ENCODE data around the gene WDR31.

Gene WDR31

GRCh38 chr9:113326230-113326629, 13.8 kb downstream of the WDR31 start:
- WGBS = 90% methylated on average over 4 of the region's 4 CpGs
- no peaks in the 10 kb centered on the region for H3K4me1 ChIP-seq (ENCODE audit: insufficient read depth, low read length)
- H3K27me3 ChIP-seq (ENCODE audit: insufficient read depth, low read length) = no peaks in the 10 kb centered on the region
- no peak overlapping the region for H3K4me3 ChIP-seq (ENCODE audit: low read length)
- H3K27ac ChIP-seq (ENCODE audit: low read depth, low read length) = no peak overlapping the region
- H3K9me3 ChIP-seq (ENCODE audit: insufficient read depth, low read depth, low read length) = no peaks in the 10 kb centered on the region
- H3K9ac ChIP-seq (ENCODE audit: low read depth, low read length) = no peak overlapping the region
- no peaks in the 10 kb centered on the region for H3K36me3 ChIP-seq (ENCODE audit: insufficient read depth, low read length)

GRCh38 chr9:113322671-113323070, 17.4 kb downstream of the WDR31 start:
- Histone ChIP-seq H3K9ac (ENCODE audit: low read depth, low read length) (no peak overlapping the region), H3K27me3 (ENCODE audit: insufficient read depth, low read length) (no peaks in the 10 kb centered on the region), H3K4me1 (ENCODE audit: insufficient read depth, low read length) (no peaks in the 10 kb centered on the region), H3K9me3 (ENCODE audit: insufficient read depth, low read depth, low read length) (no peaks in the 10 kb centered on the region), H3K36me3 (ENCODE audit: insufficient read depth, low read length) (no peaks in the 10 kb centered on the region), H3K27ac (ENCODE audit: low read depth, low read length) (no peak overlapping the region), H3K4me3 (ENCODE audit: low read length) (no peak overlapping the region)
- WGBS = 81% methylated on average over 6 of the region's 6 CpGs

- WGBS = 89% methylated on average over 3 of the region's 3 CpGs
- Histone ChIP-seq H3K4me3 (ENCODE audit: low read length) (no peak overlapping the region), H3K4me1 (ENCODE audit: insufficient read depth, low read length) (no peaks in the 10 kb centered on the region), H3K9me3 (ENCODE audit: insufficient read depth, low read depth, low read length) (no peaks in the 10 kb centered on the region), H3K36me3 (ENCODE audit: insufficient read depth, low read length) (no peaks in the 10 kb centered on the region), H3K27me3 (ENCODE audit: insufficient read depth, low read length) (no peaks in the 10 kb centered on the region), H3K27ac (ENCODE audit: low read depth, low read length) (no peak overlapping the region), H3K9ac (ENCODE audit: low read depth, low read length) (no peak overlapping the region)
Observed at GRCh38 chr9:113320051-113320450, 20.0 kb downstream of the WDR31 start.

- H3K27me3 ChIP-seq (ENCODE audit: insufficient read depth, low read length) = no peaks in the 10 kb centered on the region
- no peaks in the 10 kb centered on the region for H3K4me1 ChIP-seq (ENCODE audit: insufficient read depth, low read length)
- 82% methylated on average over 2 of the region's 2 CpGs for WGBS
- no peaks in the 10 kb centered on the region for H3K9me3 ChIP-seq (ENCODE audit: insufficient read depth, low read depth, low read length)
- H3K9ac ChIP-seq (ENCODE audit: low read depth, low read length) = no peak overlapping the region
- no peaks in the 10 kb centered on the region for H3K36me3 ChIP-seq (ENCODE audit: insufficient read depth, low read length)
- H3K4me3 ChIP-seq (ENCODE audit: low read length) = no peak overlapping the region
- H3K27ac ChIP-seq (ENCODE audit: low read depth, low read length) = no peak overlapping the region
Observed at GRCh38 chr9:113319054-113319453, 21.0 kb downstream of the WDR31 start.

- no peaks in the 10 kb centered on the region for H3K9me3 ChIP-seq (ENCODE audit: insufficient read depth, low read depth, low read length)
- H3K4me3 ChIP-seq (ENCODE audit: low read length) = no peak overlapping the region
- H3K36me3 ChIP-seq (ENCODE audit: insufficient read depth, low read length) = no peaks in the 10 kb centered on the region
- no peak overlapping the region for H3K27ac ChIP-seq (ENCODE audit: low read depth, low read length)
- H3K27me3 ChIP-seq (ENCODE audit: insufficient read depth, low read length) = no peaks in the 10 kb centered on the region
- no peak overlapping the region for H3K9ac ChIP-seq (ENCODE audit: low read depth, low read length)
- H3K4me1 ChIP-seq (ENCODE audit: insufficient read depth, low read length) = no peaks in the 10 kb centered on the region
- WGBS = 68% methylated on average over 2 of the region's 2 CpGs
Observed at GRCh38 chr9:113317777-113318176, 22.3 kb downstream of the WDR31 start.

- H3K9me3 ChIP-seq (ENCODE audit: insufficient read depth, low read depth, low read length) = no peaks in the 10 kb centered on the region
- no peaks in the 10 kb centered on the region for H3K36me3 ChIP-seq (ENCODE audit: insufficient read depth, low read length)
- H3K27ac ChIP-seq (ENCODE audit: low read depth, low read length) = no peak overlapping the region
- 90% methylated on average over 4 of the region's 4 CpGs for WGBS
- no peaks in the 10 kb centered on the region for H3K27me3 ChIP-seq (ENCODE audit: insufficient read depth, low read length)
- H3K9ac ChIP-seq (ENCODE audit: low read depth, low read length) = no peak overlapping the region
- no peak overlapping the region for H3K4me3 ChIP-seq (ENCODE audit: low read length)
- H3K4me1 ChIP-seq (ENCODE audit: insufficient read depth, low read length) = no peaks in the 10 kb centered on the region
Observed at GRCh38 chr9:113316030-113316429, 24.0 kb downstream of the WDR31 start.

- Histone ChIP-seq H3K9ac (ENCODE audit: low read depth, low read length) (no peak overlapping the region), H3K27ac (ENCODE audit: low read depth, low read length) (no peak overlapping the region), H3K4me1 (ENCODE audit: insufficient read depth, low read length) (no peaks in the 10 kb centered on the region), H3K4me3 (ENCODE audit: low read length) (no peak overlapping the region), H3K36me3 (ENCODE audit: insufficient read depth, low read length) (no peaks in the 10 kb centered on the region), H3K9me3 (ENCODE audit: insufficient read depth, low read depth, low read length) (no peaks in the 10 kb centered on the region), H3K27me3 (ENCODE audit: insufficient read depth, low read length) (no peaks in the 10 kb centered on the region)
Observed at GRCh38 chr9:113315231-113315630, 24.8 kb downstream of the WDR31 start.

GRCh38 chr9:113313261-113313660, 26.8 kb downstream of the WDR31 start:
- Histone ChIP-seq H3K9me3 (ENCODE audit: insufficient read depth, low read depth, low read length) (no peaks in the 10 kb centered on the region), H3K27me3 (ENCODE audit: insufficient read depth, low read length) (no peaks in the 10 kb centered on the region), H3K4me3 (ENCODE audit: low read length) (no peak overlapping the region), H3K36me3 (ENCODE audit: insufficient read depth, low read length) (no peaks in the 10 kb centered on the region), H3K4me1 (ENCODE audit: insufficient read depth, low read length) (no peaks in the 10 kb centered on the region), H3K27ac (ENCODE audit: low read depth, low read length) (no peak overlapping the region), H3K9ac (ENCODE audit: low read depth, low read length) (no peak overlapping the region)
- WGBS = 91% methylated on average over 5 of the region's 5 CpGs

GRCh38 chr9:113311961-113312360, 28.1 kb downstream of the WDR31 start:
- 95% methylated on average over 2 of the region's 3 CpGs for WGBS
- H3K9ac ChIP-seq (ENCODE audit: low read depth, low read length) = no peak overlapping the region

GRCh38 chr9:113310538-113310937, 29.5 kb downstream of the WDR31 start:
- Histone ChIP-seq H3K4me1 (ENCODE audit: insufficient read depth, low read length) (no peaks in the 10 kb centered on the region), H3K27me3 (ENCODE audit: insufficient read depth, low read length) (no peaks in the 10 kb centered on the region), H3K4me3 (ENCODE audit: low read length) (no peak overlapping the region), H3K27ac (ENCODE audit: low read depth, low read length) (no peak overlapping the region), H3K9me3 (ENCODE audit: insufficient read depth, low read depth, low read length) (no peaks in the 10 kb centered on the region), H3K36me3 (ENCODE audit: insufficient read depth, low read length) (no peaks in the 10 kb centered on the region), H3K9ac (ENCODE audit: low read depth, low read length) (no peak overlapping the region)
- 97% methylated on average over 3 of the region's 3 CpGs for WGBS

More at GRCh38 chr9:113311961-113312360, 28.1 kb downstream of the WDR31 start:
- Histone ChIP-seq H3K4me1 (ENCODE audit: insufficient read depth, low read length) (no peaks in the 10 kb centered on the region), H3K4me3 (ENCODE audit: low read length) (no peak overlapping the region), H3K9me3 (ENCODE audit: insufficient read depth, low read depth, low read length) (no peaks in the 10 kb centered on the region), H3K36me3 (ENCODE audit: insufficient read depth, low read length) (no peaks in the 10 kb centered on the region), H3K27me3 (ENCODE audit: insufficient read depth, low read length) (no peaks in the 10 kb centered on the region), H3K27ac (ENCODE audit: low read depth, low read length) (no peak overlapping the region)

- WGBS = 25% methylated on average over 1 of the region's 2 CpGs
- H3K4me3 ChIP-seq (ENCODE audit: low read length) = no peak overlapping the region
- H3K4me1 ChIP-seq (ENCODE audit: insufficient read depth, low read length) = no peaks in the 10 kb centered on the region
- no peak overlapping the region for H3K9ac ChIP-seq (ENCODE audit: low read depth, low read length)
- H3K27me3 ChIP-seq (ENCODE audit: insufficient read depth, low read length) = no peaks in the 10 kb centered on the region
- H3K36me3 ChIP-seq (ENCODE audit: insufficient read depth, low read length) = no peaks in the 10 kb centered on the region
- H3K27ac ChIP-seq (ENCODE audit: low read depth, low read length) = no peak overlapping the region
- no peaks in the 10 kb centered on the region for H3K9me3 ChIP-seq (ENCODE audit: insufficient read depth, low read depth, low read length)
Observed at GRCh38 chr9:113309204-113309813, 30.8 kb downstream of the WDR31 start.

GRCh38 chr9:113307396-113307975, 32.6 kb downstream of the WDR31 start:
- no peaks in the 10 kb centered on the region for H3K4me1 ChIP-seq (ENCODE audit: insufficient read depth, low read length)
- no peak overlapping the region for H3K4me3 ChIP-seq (ENCODE audit: low read length)
- no peak overlapping the region for H3K27ac ChIP-seq (ENCODE audit: low read depth, low read length)
- H3K36me3 ChIP-seq (ENCODE audit: insufficient read depth, low read length) = no peaks in the 10 kb centered on the region
- 79% methylated on average over 8 of the region's 8 CpGs for WGBS
- H3K9me3 ChIP-seq (ENCODE audit: insufficient read depth, low read depth, low read length) = no peaks in the 10 kb centered on the region
- H3K9ac ChIP-seq (ENCODE audit: low read depth, low read length) = no peak overlapping the region
- no peaks in the 10 kb centered on the region for H3K27me3 ChIP-seq (ENCODE audit: insufficient read depth, low read length)

All from HUES64 (cell line).